DND-41 (cell line): ENCODE measurements around the gene GRIK4.

Experiments
- EZH2 ChIP-seq: IDR thresholded peaks from 3 replicates; pipeline ENCODE4 v1.6.1; 2012; ENCODE audit warnings: borderline replicate concordance, low read depth, mild to moderate bottlenecking, moderate library complexity, low read length, inconsistent platforms; ENCODE audit not compliant: severe bottlenecking
- TF ChIP-seq, protein P1 (sequence below): IDR thresholded peaks from 2 replicates; pipeline ENCODE4 v1.5.1; 2012; ENCODE audit warnings: borderline replicate concordance, low read length, moderate library complexity, mild to moderate bottlenecking; ENCODE audit not compliant: poor library complexity, severe bottlenecking; ENCODE audit errors: extremely low read depth

DNA sequence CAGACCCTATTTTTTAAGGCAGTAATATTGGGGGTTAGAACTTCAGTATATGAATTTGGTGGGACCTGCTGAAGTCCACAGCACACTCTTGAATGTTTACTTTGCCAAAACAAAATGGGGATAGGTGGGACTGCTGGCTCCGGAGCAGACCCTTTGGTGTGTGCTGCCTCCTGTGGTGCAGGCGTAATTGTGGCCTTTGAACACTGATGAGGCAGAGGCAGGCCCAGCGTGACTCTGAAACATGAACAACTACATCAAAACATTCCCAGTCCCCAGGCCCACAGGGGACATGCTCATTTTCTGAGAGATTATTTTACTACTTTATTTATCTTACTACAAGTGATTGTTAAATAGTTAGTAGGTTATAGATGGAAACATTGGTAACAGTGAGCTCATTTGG lies 287.3 kb downstream of the GRIK4 start:
- TF ChIP-seq, protein P1, sequence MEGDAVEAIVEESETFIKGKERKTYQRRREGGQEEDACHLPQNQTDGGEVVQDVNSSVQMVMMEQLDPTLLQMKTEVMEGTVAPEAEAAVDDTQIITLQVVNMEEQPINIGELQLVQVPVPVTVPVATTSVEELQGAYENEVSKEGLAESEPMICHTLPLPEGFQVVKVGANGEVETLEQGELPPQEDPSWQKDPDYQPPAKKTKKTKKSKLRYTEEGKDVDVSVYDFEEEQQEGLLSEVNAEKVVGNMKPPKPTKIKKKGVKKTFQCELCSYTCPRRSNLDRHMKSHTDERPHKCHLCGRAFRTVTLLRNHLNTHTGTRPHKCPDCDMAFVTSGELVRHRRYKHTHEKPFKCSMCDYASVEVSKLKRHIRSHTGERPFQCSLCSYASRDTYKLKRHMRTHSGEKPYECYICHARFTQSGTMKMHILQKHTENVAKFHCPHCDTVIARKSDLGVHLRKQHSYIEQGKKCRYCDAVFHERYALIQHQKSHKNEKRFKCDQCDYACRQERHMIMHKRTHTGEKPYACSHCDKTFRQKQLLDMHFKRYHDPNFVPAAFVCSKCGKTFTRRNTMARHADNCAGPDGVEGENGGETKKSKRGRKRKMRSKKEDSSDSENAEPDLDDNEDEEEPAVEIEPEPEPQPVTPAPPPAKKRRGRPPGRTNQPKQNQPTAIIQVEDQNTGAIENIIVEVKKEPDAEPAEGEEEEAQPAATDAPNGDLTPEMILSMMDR, result no peak
- TF ChIP-seq EZH2, result no peak
